Measurements from ENCODE around the gene SULF2.

Gene SULF2

DNA sequence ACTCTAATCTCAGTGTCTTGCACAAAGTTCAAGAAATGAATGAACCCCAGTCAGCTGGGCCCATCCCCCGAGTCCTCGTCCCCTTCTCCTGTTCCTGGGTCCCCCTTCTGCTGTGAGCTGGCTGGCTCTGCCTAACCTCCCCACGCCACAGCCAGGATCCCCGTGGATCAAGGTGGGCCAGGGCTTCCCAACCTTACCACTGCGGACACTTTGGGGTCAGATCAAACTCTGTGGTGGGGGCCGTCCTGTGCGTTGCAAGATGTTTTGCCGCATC, 116.2 kb downstream of the SULF2 start:
- DNase-seq (ENCODE audit: low read depth in 2 of 2) = no peak

- DNase-seq (ENCODE audit: low read depth in 2 of 2) = no peak
These were observed 116.7 kb downstream of the SULF2 start for GRCh38 chr20:47668313-47669151.

DNA sequence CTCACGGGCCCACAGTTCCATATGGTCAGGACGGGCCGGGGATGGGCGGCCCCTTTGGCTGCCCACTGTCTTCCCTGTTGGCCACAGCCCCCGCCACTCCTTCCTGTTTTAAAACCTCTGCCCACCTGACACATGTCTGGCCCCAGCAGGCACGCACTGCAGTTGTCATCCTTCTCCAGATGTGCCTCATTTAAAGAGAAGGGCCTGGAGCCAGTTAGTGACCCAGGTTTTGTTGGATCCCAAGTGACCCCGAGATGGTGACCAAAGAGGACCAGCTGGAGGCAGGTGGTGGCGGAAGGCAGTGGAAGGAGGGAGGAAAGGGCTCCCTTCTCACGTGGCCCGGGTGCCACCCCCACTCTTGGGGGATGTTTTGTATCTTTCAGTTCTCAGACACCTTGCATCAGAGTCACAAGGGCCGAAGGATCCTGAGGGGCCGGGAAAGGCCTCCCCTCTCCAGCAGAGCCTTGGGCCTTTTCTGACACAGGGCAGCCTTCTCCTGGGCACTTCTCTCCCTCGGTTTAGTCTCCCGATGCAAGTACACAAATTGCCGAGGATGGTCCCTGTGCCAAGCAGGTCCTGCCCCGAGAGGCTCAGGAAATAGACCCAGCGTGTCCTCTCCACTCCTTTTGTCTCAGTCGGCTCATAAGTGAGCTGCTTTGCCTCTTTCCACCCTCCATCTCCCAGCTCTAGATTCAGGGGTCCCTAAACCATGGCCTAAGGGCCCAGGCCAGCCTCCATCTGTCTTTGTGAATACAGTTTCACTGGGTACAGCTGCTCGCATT, 117.6 kb downstream of the SULF2 start:
- DNase-seq (ENCODE audit: low read depth in 2 of 2) = no peak

DNA sequence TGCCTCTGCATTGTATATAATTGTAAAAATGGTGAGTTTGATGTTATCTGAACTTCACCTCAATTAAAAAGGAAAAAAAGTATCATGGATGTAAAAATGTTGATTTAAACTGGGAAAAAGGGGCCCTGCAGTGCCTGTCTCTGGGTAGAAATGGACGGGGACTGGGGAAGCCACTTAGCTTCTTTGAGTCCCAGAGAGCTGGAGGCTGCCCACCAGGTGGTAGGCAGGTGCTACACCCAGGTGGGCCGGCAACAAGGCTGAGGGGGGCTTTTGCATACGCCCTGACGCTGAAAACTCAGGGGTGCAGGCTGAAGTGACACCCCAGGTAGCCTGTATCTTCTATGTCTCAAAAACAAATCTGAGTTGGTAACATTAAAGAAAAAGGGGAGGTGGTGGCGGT, 118.2 kb downstream of the SULF2 start:
- DNase-seq (ENCODE audit: low read depth in 2 of 2) = no peak

GRCh38 chr20:47666304-47666703, 119.0 kb downstream of the SULF2 start:
- no peak for DNase-seq (ENCODE audit: low read depth in 2 of 2)

DNA sequence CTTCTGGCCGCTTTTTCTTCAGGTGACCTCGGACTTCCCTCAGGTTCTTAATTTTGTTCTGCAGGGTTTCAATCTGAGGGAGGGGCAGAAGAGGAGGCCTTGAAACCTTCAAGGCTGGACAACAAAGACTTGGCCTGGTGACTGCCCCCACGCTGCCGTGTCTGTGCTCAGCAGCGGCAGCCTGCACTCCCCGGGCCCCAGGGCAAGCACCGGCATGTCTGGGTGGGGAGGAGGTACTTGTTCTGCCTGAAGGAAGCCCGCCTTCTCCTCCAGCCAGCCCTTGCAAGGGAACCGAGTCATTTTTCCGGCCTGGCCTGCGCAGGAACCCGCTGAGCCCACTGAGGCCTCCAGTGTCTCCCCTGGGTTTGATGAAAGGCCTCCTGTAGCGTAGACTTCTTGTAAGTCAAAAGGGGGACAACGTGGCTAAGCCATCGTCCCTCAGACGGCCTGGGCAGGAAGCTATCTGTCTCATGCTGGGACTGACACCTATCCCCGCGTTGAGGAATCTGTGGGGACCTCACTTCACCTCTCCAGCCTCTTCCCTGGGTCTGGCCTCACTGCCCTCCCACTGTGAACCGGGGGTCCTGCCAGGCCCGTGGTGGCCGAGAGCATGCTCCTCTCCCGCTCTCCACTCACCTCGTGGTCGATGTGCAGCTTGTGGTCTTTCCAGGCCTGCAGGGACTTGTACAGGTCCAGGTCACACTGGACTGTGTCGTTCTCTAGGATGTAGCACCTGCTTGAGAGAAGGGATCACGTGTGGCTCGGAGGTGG, 119.9 kb downstream of the SULF2 start:
- DNase-seq (ENCODE audit: low read depth in 2 of 2) = no peak

- no peak for DNase-seq (ENCODE audit: low read depth in 2 of 2)
These were observed 120.5 kb downstream of the SULF2 start for GRCh38 chr20:47664744-47665143.

DNA sequence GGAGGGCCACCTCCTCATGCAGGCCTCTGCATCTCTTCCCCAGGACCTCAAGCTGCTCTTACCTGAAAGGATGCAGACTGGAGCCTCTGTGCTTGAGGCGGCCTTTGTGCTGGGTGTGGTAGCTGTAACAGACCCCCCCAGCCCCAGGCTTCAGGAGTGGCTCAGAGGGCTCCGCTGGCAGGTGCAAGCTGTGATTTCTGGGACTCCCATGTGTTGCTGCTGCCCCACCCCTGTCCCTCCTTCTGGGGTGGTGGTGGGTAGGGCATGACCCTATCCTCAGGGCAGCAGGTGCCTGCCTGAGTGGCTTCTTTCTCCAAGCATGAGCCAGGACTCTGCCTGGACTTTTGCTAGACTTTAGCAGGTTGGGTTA, 121.2 kb downstream of the SULF2 start:
- no peak for DNase-seq (ENCODE audit: low read depth in 2 of 2)

- peak; percentile 33 to 37 for DNase-seq (ENCODE audit: low read depth in 2 of 2)
These were observed 121.8 kb downstream of the SULF2 start for GRCh38 chr20:47663354-47664067.

GRCh38 chr20:47662483-47663353, 122.6 kb downstream of the SULF2 start:
- no peak for DNase-seq (ENCODE audit: low read depth in 2 of 2)

GRCh38 chr20:47661714-47662113, 123.6 kb downstream of the SULF2 start:
- DNase-seq (ENCODE audit: low read depth in 2 of 2) = no peak

GRCh38 chr20:47660983-47661700, 124.1 kb downstream of the SULF2 start:
- no peak for DNase-seq (ENCODE audit: low read depth in 2 of 2)

DNA sequence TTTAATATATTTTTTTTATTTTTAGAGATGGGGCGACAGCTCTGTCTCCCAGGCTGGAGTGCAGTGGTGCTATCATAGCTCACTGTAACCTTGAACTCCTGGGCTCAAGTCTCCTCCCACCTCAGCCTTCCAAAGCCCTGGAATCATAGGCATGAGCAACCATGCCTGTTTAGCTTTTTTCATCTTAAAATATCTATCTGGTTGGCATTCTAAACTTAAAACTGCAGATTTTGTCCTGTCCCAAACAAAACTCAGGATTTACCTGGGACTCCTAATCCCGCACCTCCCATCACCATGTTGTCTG, 124.7 kb downstream of the SULF2 start:
- DNase-seq (ENCODE audit: low read depth in 2 of 2) = no peak

DNA sequence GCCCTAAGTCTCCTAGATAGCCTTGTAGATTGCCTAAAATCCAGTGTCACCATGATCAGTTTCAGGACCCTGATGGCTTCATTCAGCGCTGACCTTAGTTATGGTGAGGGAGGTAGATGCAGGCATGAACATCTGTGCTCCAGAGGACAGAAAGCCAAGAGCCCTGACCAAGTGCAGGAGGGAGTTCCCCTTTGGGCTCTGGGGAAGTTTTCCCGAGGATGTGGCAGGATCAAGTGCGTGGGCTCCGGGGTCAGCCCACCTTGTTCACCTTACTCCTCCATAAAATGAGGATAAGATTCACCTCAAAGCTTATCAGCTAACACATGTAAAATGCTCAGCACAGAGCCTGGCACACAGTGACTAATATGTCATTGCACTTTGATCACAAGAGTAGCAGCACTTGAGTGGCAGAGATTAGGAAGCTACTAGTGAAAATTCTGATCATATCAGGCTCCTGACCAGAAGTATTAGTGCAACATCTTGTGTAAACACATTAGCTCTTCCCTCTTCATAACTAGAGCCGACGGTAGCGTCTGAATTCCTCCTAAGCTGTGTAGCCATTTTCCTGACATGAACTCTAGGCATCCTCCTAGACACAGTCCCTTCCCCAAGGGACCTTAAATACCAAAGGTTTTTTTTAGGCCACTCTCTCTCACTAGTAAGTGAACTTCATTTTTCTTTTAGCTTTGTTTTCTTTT, 125.2 kb downstream of the SULF2 start:
- no peak for DNase-seq (ENCODE audit: low read depth in 2 of 2)

- no peak for DNase-seq (ENCODE audit: low read depth in 2 of 2)
These were observed 129.0 kb downstream of the SULF2 start for GRCh38 chr20:47656318-47656717.

DNA sequence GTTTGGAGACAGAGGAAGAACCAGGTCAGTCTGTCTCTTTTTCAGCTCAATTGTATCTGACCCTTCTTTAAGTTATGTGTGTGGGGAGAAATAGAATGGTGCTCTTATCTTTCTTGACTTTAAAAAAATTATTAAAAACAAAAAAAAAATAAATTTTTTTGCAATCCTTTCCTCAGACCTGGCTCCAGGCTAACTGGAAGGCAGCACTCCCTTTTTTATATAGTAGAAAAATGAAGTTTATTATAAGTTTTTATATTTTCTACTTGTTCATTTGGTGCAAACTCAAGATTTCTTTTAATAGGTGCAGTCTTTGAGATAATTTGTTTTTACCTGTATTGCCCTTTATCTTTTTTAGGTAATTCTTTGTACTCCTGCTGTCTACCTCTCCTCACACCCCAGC, 129.6 kb downstream of the SULF2 start:
- DNase-seq (ENCODE audit: low read depth in 2 of 2) = no peak

DNA sequence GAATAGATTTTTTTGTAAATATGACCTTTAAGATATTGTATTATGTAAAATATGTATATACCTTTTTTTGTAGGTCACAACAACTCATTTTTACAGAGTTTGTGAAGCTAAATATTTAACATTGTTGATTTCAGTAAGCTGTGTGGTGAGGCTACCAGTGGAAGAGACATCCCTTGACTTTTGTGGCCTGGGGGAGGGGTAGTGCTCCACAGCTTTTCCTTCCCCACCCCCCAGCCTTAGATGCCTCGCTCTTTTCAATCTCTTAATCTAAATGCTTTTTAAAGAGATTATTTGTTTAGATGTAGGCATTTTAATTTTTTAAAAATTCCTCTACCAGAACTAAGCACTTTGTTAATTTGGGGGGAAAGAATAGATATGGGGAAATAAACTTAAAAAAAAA, 130.9 kb downstream of the SULF2 start:
- DNase-seq (ENCODE audit: low read depth in 2 of 2) = no peak

- no peak for DNase-seq (ENCODE audit: low read depth in 2 of 2)
These were observed 131.4 kb downstream of the SULF2 start for GRCh38 chr20:47653869-47654268.

DNA sequence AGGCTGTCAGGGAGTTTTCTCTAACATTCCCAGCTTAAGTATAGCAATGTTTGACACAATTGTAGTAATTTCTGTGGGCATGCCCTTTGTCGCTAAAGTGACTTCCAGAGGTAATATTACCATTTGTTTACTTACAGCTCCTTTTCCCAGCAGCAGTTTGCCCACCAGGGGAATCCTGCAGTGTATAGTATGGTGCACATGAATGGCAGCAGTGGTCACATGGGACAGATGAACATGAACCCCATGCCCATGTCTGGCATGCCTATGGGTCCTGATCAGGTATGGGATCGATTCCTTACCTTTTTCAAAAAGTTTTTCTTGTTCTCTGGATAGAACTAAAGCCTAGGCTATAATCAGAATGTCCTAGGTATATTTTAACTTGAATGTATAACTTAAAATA, 132.5 kb downstream of the SULF2 start:
- DNase-seq (ENCODE audit: low read depth in 2 of 2) = no peak

DNA sequence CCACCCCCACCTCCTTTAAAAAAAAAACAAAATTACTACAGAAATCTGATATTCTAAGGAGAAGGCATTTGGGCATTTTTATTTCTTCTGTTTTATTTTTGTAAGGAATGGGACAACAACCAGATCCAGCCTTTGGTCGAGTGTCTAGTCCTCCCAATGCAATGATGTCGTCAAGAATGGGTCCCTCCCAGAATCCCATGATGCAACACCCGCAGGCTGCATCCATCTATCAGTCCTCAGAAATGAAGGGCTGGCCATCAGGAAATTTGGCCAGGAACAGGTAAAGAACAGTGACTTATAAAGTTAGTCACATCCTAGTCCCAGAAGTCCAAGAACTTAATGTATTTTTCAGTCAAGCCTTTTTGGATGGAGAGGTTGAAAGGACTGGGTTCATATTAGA, 133.0 kb downstream of the SULF2 start:
- DNase-seq (ENCODE audit: low read depth in 2 of 2) = no peak
